Right lobe of liver (tissue), 6 donors: ENCODE results near the gene NTM. TPM values are rescaled to one million over a fixed set of nuclear protein-coding genes. Genes with fewer than 3 reads are reported as not detected.

ENCODE experiments used
- ATAC-seq, 4 donors: fragments of 200-7000 bp; cut with Tn5 transposase; one replicate each; pipeline ENCODE4 v1.9.1; 2020; ENCODE audit warnings: mild to moderate bottlenecking in 4 of 4, moderate library complexity in 4 of 4
- DNase-seq, 3 donors: peaks; one replicate each; pipeline ENCODE4 v3.0.0-alpha.2; 2020
- H3K27ac ChIP-seq, 3 donors: fragments of 200-600 bp; one replicate each; pipeline ENCODE4 v1.8.0; 2022
- H3K27me3 ChIP-seq, 2 donors: fragments of 200-600 bp; one replicate each; pipeline ENCODE4 v1.8.0; 2022
- H3K36me3 ChIP-seq, 4 donors: fragments of 200-600 bp; sonication (generic) in 1 of 4; one replicate each; pipeline versions ENCODE4 v1.5.1 to v1.8.0; 2017 to 2022; ENCODE audit warnings: control low read depth in 1 of 4
- H3K4me1 ChIP-seq, 4 donors: fragments of 200-600 bp; sonication (generic) in 1 of 4; one replicate each; pipeline versions ENCODE4 v1.5.1 to v1.8.0; 2017 to 2022; ENCODE audit warnings: control low read depth in 1 of 4
- H3K4me3 ChIP-seq, 3 donors: fragments of 200-600 bp; one replicate each; pipeline ENCODE4 v1.8.0; 2022
- H3K9me3 ChIP-seq, 4 donors: fragments of 200-600 bp; sonication (generic) in 1 of 4; one replicate each; pipeline versions ENCODE4 v1.5.1 to v1.8.0; 2017 to 2022; ENCODE audit warnings: control low read depth in 1 of 4
- POLR2A ChIP-seq: fragments of 450-650 bp; IDR thresholded peaks from one replicate; pipeline ENCODE4 v1.6.1; 2017; ENCODE audit warnings: antibody characterized with exemption, mild to moderate bottlenecking
- WGBS: methylation state at CpG from one replicate; pipeline ENCODE4 v1.1.6; 2018; ENCODE audit warnings: low coverage, low lambda C conversion rate; ENCODE audit not compliant: insufficient coverage; ENCODE audit errors: missing lambda C conversion rate; 5-methylcytosine and 5-hydroxymethylcytosine counted together
- intact Hi-C, 2 donors: fragments of 100-400 bp; cut with DNase I; formaldehyde crosslinking; loops; one replicate each; pipeline versions ENCODE4 v1.11.2 to v1.14.1; 2022
- total RNA-seq, 6 experiments: library from RNA; depleted of rRNA in 2 of 6; stranded (reverse); fragments of >200 nt in 2 of 6; fragmentation: NEBNext Ultra II Directional in 3 of 6; extraction: Animal tissue kit (Norgen Biotek cat#: 25700) in 3 of 6; gene quantifications; one replicate each; pipeline versions ENCODE4 v1.1.0 to v1.2.4, GENCODE V29; 2016 to 2023
- TF ChIP-seq, protein P1 (sequence below), 4 donors: fragments of 200-600 bp in 3 of 4; fragments of 450-650 bp in 1 of 4; IDR thresholded peaks; one replicate each; pipeline versions ENCODE4 v1.5.1 to v1.8.0; 2016 to 2022; ENCODE audit warnings: antibody characterized with exemption in 4 of 4, mild to moderate bottlenecking in 2 of 4
- donor health status: DM: no; HTN: yes; CAD: no.
- donor health status: DM: no; HTN: no; CAD: no.
- donor health status: DM: no; HTN: no; CAD: no.
- donor health status: DM: no; HTN: yes; CAD: no.
- donor health status: DM: no; HTN: yes; CAD: no.

Gene NTM
- total RNA-seq, 6 experiments from 2014 or later: 0.35 TPM; not detected in 5

DNA sequence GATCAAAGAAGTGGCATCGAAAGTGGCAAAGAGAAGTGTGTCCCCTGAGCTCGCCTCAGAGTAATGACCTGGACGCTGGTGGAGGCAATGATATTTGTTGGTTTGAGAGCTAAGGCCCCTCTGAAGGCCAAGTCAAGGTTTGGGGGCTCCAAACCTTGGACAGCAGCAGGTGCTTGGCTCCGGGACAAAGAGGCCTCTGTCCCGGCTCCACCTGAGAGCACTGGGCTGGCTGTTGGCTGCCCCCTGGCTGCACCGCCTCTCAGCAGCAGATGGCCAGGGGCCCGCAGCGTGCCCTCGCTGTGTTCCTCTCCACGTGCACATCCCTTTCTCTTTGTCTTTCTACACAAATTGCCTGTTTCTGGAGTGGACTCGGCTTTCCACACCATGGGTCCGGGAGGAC, 301.3 kb downstream of the NTM start:
- H3K27me3 ChIP-seq: no peaks in the 10 kb centered on the region
- H3K36me3 ChIP-seq: no peaks in the 10 kb centered on the region
- no peaks in the 10 kb centered on the region for H3K4me1 ChIP-seq
- H3K4me3 ChIP-seq: no peak overlapping the region
- no peak for TF ChIP-seq POLR2A
- TF ChIP-seq, protein P1, sequence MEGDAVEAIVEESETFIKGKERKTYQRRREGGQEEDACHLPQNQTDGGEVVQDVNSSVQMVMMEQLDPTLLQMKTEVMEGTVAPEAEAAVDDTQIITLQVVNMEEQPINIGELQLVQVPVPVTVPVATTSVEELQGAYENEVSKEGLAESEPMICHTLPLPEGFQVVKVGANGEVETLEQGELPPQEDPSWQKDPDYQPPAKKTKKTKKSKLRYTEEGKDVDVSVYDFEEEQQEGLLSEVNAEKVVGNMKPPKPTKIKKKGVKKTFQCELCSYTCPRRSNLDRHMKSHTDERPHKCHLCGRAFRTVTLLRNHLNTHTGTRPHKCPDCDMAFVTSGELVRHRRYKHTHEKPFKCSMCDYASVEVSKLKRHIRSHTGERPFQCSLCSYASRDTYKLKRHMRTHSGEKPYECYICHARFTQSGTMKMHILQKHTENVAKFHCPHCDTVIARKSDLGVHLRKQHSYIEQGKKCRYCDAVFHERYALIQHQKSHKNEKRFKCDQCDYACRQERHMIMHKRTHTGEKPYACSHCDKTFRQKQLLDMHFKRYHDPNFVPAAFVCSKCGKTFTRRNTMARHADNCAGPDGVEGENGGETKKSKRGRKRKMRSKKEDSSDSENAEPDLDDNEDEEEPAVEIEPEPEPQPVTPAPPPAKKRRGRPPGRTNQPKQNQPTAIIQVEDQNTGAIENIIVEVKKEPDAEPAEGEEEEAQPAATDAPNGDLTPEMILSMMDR (IDR thresholded peaks at IDR 0.05): no peak
- WGBS: 67% methylated on average over 3 of the region's 12 CpGs
- intact Hi-C loops: loop anchor here in 1 of 2 donors (10.0 kb wide), 2 partner anchors 607 to 747 kb away; no protein-coding TSS in a partner anchor
- no peaks in the 10 kb centered on the region for H3K9me3 ChIP-seq
- ATAC-seq: no peak
- H3K27ac ChIP-seq: no peak overlapping the region
- no peak for DNase-seq

DNA sequence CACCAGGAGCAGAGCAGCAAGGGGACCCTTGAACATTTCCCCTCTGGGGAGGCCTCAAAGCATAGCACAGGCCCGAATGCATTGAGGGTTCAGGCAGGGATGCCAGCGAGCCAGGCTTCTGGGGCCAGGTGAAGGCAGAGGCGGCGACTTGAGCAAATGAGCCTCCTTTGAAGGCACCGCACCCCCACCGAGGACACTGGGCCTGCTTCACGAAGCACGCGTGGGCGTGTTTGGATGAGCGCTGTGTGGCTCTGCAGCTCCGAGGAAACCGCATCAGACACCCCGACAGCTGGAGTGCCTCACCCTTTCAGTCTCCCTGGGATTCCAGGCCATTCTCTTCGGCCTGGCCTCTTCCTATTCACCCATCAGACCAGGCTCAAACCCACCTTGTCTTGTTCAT, 301.8 kb downstream of the NTM start:
- intact Hi-C loops: loop anchor here in 1 of 2 donors (10.0 kb wide), 2 partner anchors 607 to 747 kb away; no protein-coding TSS in a partner anchor
- no peaks in the 10 kb centered on the region for H3K27me3 ChIP-seq
- TF ChIP-seq POLR2A: no peak
- TF ChIP-seq, protein P1 (IDR thresholded peaks at IDR 0.05): no peak
- no peak for ATAC-seq
- WGBS: 67% methylated on average over 3 of the region's 15 CpGs
- H3K36me3 ChIP-seq: no peaks in the 10 kb centered on the region
- no peaks in the 10 kb centered on the region for H3K9me3 ChIP-seq
- H3K27ac ChIP-seq: no peak overlapping the region
- no peak overlapping the region for H3K4me3 ChIP-seq
- DNase-seq: no peak
- no peaks in the 10 kb centered on the region for H3K4me1 ChIP-seq

DNA sequence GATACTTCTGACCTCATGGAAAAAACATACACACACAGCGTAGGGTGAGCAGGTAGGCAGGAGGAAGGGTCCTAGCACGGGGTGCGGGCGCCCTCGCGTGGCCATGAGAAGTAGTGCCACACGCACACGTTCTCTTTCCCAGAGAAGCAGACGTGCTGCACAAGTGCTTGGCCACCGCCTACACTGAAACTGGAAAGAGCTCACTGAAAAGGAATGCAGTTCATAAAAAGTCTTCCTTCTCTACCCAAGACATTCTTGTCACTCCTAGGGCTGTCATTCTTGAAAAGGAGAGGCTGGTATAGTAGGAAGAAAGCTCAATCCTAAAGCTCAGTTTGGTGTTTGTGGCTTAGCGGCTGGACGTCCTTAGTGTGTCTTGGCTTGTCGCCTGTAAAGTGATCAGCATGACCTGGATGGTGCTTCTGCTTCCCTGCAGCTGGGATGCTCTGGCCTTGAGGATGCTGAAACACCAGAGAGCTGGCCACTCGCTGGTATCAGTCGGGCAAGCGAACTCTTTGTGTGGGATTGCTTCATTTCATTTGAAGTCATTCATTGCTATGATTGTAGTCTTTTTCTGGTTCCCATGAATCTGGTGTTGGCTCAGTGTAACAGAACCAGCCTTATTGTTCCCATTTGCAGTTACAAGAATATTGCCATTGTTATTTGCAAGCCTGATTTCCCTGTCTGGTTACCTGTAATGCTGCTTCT, 303.8 kb downstream of the NTM start:
- H3K4me3 ChIP-seq: no peak overlapping the region
- 18% methylated on average over 15 of the region's 16 CpGs for WGBS
- TF ChIP-seq POLR2A: no peak
- TF ChIP-seq, protein P1 (IDR thresholded peaks at IDR 0.05): peak; percentile 78 to 96 (median 94)
- DNase-seq (peak; percentile 61 to 72 (median 67)), ATAC-seq (peak; percentile 93 to 99 (median 96))
- no peaks in the 10 kb centered on the region for H3K9me3 ChIP-seq
- no peaks in the 10 kb centered on the region for H3K36me3 ChIP-seq
- no peaks in the 10 kb centered on the region for H3K27me3 ChIP-seq
- H3K27ac ChIP-seq: no peak overlapping the region
- H3K4me1 ChIP-seq: no peaks in the 10 kb centered on the region
- intact Hi-C loops: loop anchor here in 1 of 2 donors (10.0 kb wide), 2 partner anchors 609 to 749 kb away; no protein-coding TSS in a partner anchor

DNA sequence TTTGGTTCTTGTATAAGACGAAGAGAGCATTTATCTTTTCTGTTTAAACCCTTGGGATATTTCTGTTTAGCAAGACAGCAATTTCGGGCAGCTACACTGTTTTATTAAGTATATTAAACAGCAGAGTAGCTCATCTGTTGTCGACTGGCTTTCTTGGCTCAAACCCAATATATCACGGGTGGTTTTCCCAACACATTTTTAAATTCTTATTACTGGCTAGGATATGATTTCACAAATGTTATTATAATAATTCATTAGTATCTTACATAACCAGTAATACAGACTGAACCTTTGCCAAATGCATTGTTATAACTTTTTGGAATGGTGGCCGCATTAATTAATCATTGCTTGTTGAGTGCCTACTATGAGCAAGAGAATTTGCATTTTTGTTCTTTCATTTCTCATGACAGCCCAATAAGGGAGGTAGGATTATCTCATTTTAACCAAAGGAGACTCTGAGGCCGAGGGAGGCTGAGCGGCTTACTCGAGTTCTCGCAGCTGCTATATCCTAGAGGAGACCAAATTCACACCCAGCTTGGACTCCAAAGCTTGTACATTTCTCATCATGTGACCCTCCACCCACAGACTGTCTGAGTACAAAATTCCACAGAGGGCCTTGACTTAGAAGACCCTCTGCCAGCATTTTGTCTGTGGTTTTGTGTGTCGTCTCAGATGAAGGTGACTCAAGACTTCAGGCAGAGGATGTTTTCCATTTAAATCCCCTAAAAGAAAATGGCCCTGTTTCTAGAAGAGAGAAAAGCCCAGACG, 304.9 kb downstream of the NTM start:
- Histone ChIP-seq H3K9me3 (no peaks in the 10 kb centered on the region), H3K4me1 (no peaks in the 10 kb centered on the region), H3K4me3 (no peak overlapping the region), H3K27me3 (no peaks in the 10 kb centered on the region), H3K27ac (no peak overlapping the region), H3K36me3 (no peaks in the 10 kb centered on the region)
- 57% methylated on average over 11 of the region's 11 CpGs for WGBS
- ATAC-seq (no peak), DNase-seq (no peak)
- no peak for TF ChIP-seq POLR2A
- TF ChIP-seq, protein P1 (IDR thresholded peaks at IDR 0.05): no peak
- intact Hi-C loops: loop anchor here in 1 of 2 donors (10.0 kb wide), 2 partner anchors 611 to 751 kb away; no protein-coding TSS in a partner anchor
